HepG2 (cell line): Measurements from ENCODE around the gene NEK8. TPM values are rescaled to one million over a fixed set of nuclear protein-coding genes. Genes with fewer than 3 reads are reported as not detected.

Source experiments
- ARHGAP35 ChIP-seq: sonication (generic); formaldehyde crosslinking; IDR thresholded peaks from 2 replicates; pipeline ENCODE4 v1.9.0; 2022; ENCODE audit warnings: mild to moderate bottlenecking, inconsistent platforms, moderate library complexity, missing genetic modification reagents, borderline replicate concordance
- BRD4 ChIP-seq: sonication (generic); formaldehyde crosslinking; IDR thresholded peaks from 2 replicates; pipeline ENCODE4 v1.4.0; 2020; ENCODE audit warnings: missing genetic modification reagents
- ETV5 ChIP-seq: IDR thresholded peaks from 2 replicates; pipeline ENCODE4 v1.6.1; 2018; ENCODE audit warnings: missing biosample characterization, missing genetic modification reagents, inconsistent platforms, borderline replicate concordance
- GATAD1 ChIP-seq: IDR thresholded peaks from 2 replicates; pipeline ENCODE4 v1.6.1; 2016; ENCODE audit warnings: missing genetic modification reagents, missing compliant biosample characterization
- HOXD1 ChIP-seq: sonication (generic); formaldehyde crosslinking; IDR thresholded peaks from 2 replicates; pipeline ENCODE4 v1.5.0; 2020; ENCODE audit warnings: missing genetic modification reagents
- IRF2 ChIP-seq: IDR thresholded peaks from 2 replicates; pipeline ENCODE4 v1.6.1; 2018; ENCODE audit warnings: missing genetic modification reagents, missing compliant biosample characterization
- MXD3 ChIP-seq: IDR thresholded peaks from 2 replicates; pipeline ENCODE4 v1.6.1; 2016; ENCODE audit warnings: mild to moderate bottlenecking, missing biosample characterization, missing genetic modification reagents
- NFE2L1 ChIP-seq: sonication (generic); formaldehyde crosslinking; IDR thresholded peaks from 2 replicates; pipeline ENCODE4 v1.4.0; 2020; ENCODE audit warnings: missing genetic modification reagents, mild to moderate bottlenecking, borderline replicate concordance
- ONECUT2 ChIP-seq: sonication (generic); formaldehyde crosslinking; IDR thresholded peaks from 2 replicates; pipeline ENCODE4 v1.4.0; 2020; ENCODE audit warnings: missing genetic modification reagents
- SRSF1 ChIP-seq: fragments of 200-400 bp; formaldehyde crosslinking; optimal IDR thresholded peaks from 2 replicates; pipeline ENCODE3; 2017; ENCODE audit warnings: mild to moderate bottlenecking, low read depth, low read length, moderate library complexity
- TSC22D2 ChIP-seq: sonication (generic); formaldehyde crosslinking; IDR thresholded peaks from 2 replicates; pipeline ENCODE4 v1.5.1; 2020; ENCODE audit warnings: missing genetic modification reagents, mild to moderate bottlenecking, borderline replicate concordance
- ZFP90 ChIP-seq: sonication (generic); formaldehyde crosslinking; IDR thresholded peaks from 2 replicates; pipeline ENCODE4 v1.8.0; 2022; ENCODE audit warnings: missing genetic modification reagents, mild to moderate bottlenecking, inconsistent platforms, borderline replicate concordance
- ZFYVE20 ChIP-seq: sonication (generic); formaldehyde crosslinking; IDR thresholded peaks from 2 replicates; pipeline ENCODE4 v1.8.0; 2023; ENCODE audit warnings: low read depth, mild to moderate bottlenecking, moderate library complexity, missing genetic modification reagents, borderline replicate concordance
- ZNF101 ChIP-seq: sonication (generic); formaldehyde crosslinking; IDR thresholded peaks from 2 replicates; pipeline ENCODE4 v1.4.0; 2020; ENCODE audit warnings: mild to moderate bottlenecking, low read depth, missing genetic modification reagents, borderline replicate concordance
- ZNF207 ChIP-seq: fragments of 450-650 bp; IDR thresholded peaks from 2 replicates; pipeline ENCODE4 v1.6.1; 2016; ENCODE audit warnings: antibody characterized with exemption, borderline replicate concordance
- ZNF251 ChIP-seq: sonication (generic); formaldehyde crosslinking; IDR thresholded peaks from 2 replicates; pipeline ENCODE4 v1.9.0; 2021; ENCODE audit warnings: mild to moderate bottlenecking, missing genetic modification reagents
- ZNF552 ChIP-seq: sonication (generic); formaldehyde crosslinking; IDR thresholded peaks from 2 replicates; pipeline ENCODE4 v1.9.0; 2022; ENCODE audit warnings: missing genetic modification reagents, mild to moderate bottlenecking, borderline replicate concordance
- ZNF83 ChIP-seq: sonication (generic); formaldehyde crosslinking; IDR thresholded peaks from 2 replicates; pipeline ENCODE4 v1.4.0; 2020; ENCODE audit warnings: missing genetic modification reagents, mild to moderate bottlenecking, borderline replicate concordance
- polyA plus RNA-seq, 8 experiments: library from polyadenylated mRNA; depleted of rRNA in 3 of 8; stranded (reverse) in 7 of 8; unstranded in 1 of 8; fragments of >200 nt; fragmentation: Illumina TruSeq in 4 of 8; extraction: Trizol in 4 of 8; gene quantifications; 2 replicates each; pipeline versions ENCODE4 v1.2.1 to v1.2.3, GENCODE V29; 2011 to 2016; ENCODE audit warnings: low read depth in 4 of 8, missing spikeins in 1 of 8, mixed read lengths in 1 of 8; ENCODE audit not compliant: insufficient read depth in 1 of 8
- total RNA-seq, 5 experiments: library from RNA; depleted of rRNA; stranded (reverse); fragments of >200 nt; fragmentation: Illumina TruSeq; extraction: Trizol; gene quantifications; 2 replicates each; pipeline ENCODE4 v1.2.3, GENCODE V29; 2016; ENCODE audit warnings: low read depth in 1 of 5
- TF ChIP-seq, protein P1 (sequence below), 2 experiments: sonication (generic) in 1 of 2; formaldehyde crosslinking in 1 of 2; IDR thresholded peaks; 2 replicates each; pipeline versions ENCODE4 v1.4.0 to v1.6.1; 2018 to 2020; ENCODE audit warnings: missing genetic modification reagents in 2 of 2, borderline replicate concordance in 1 of 2, low read depth in 1 of 2, mild to moderate bottlenecking in 1 of 2, missing biosample characterization in 1 of 2
- TF ChIP-seq, protein P2 (sequence below): fragments of 450-650 bp; IDR thresholded peaks from 2 replicates; pipeline ENCODE4 v1.6.1; 2017; ENCODE audit warnings: mild to moderate bottlenecking
- TF ChIP-seq, protein P3 (sequence below): sonication (generic); formaldehyde crosslinking; conservative IDR thresholded peaks from 2 replicates; pipeline ENCODE4 v1.5.0; 2020; ENCODE audit warnings: missing genetic modification reagents
- TF ChIP-seq, protein P4 (sequence below): sonication (generic); formaldehyde crosslinking; IDR thresholded peaks from 2 replicates; pipeline ENCODE4 v1.4.0; 2020; ENCODE audit warnings: mild to moderate bottlenecking, missing genetic modification reagents

NEK8 gene
- total and polyA plus RNA-seq, 2 of the 13 experiments (the other 11 are each of a cell fraction or from before 2014, with no cell fraction given), result 5.8 to 13.5 TPM

DNA sequence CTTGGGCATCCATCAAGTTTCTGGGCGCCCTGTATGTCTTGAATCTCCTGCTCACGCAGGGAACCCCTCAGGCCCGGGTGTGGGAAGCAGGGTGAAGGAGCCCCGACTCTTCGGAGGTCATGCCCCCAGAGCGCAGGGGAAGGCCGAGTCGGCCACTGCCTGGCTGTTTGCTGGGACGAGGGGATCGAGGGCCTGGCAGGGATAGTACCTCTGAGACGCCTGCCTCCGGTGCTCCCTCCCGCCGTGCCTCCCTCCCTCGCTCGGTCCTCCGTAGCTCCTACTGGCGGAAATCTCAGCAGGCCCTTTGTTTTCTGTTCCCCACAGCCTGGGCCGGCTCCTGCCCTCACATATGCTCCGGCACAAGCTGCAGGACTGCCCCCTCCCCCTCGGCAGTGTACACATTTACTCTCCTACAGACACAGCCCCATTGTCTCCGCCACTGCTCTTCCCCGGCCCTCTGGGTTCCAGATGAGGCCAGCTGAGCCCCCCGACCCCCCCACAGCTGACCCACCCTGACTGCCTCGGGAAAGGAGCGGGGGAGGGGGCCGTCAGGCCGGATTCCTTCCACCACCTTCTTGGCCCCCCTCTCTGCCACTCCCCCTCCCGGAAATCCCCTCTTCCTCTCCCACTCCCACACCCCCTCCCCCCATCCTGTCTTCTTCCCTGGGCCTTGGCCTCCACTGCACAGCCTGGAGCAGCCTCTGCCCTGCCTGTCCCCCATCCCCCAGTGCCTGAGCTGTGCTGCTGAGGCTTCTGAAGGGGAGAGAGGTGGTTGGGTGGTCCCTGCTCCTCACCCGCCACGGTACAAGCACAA is 16.6 kb downstream of the NEK8 start (continued):
- TF ChIP-seq ZNF251 (CRISPR knock-in tag) (no peak), GATAD1 (CRISPR knock-in tag) (peak; percentile 58), ZNF83 (CRISPR knock-in tag) (0 out of 2 replicates have a peak, but pooled peaks have one; percentile 1), BRD4 (CRISPR knock-in tag) (0 out of 2 replicates have a peak, but pooled peaks have one; percentile 47), ZFYVE20 (CRISPR knock-in tag) (no peak), ZNF207 (no peak), ZNF552 (peak; percentile 45; the same call in 1 of the 2 replicates), ARHGAP35 (CRISPR knock-in tag) (no peak), ONECUT2 (no peak), NFE2L1 (CRISPR knock-in tag) (no peak), ETV5 (peak; percentile 52; the same call in 1 of the 2 replicates), IRF2 (CRISPR knock-in tag) (peak; percentile 21; the same call in 1 of the 2 replicates), MXD3 (CRISPR knock-in tag) (no peak), HOXD1 (no peak), SRSF1 (peak; percentile 83), ZNF101 (CRISPR knock-in tag) (no peak), ZFP90 (CRISPR knock-in tag) (no peak; the same call in 1 of the 2 replicates), TSC22D2 (CRISPR knock-in tag) (no peak)
- TF ChIP-seq, protein P1, sequence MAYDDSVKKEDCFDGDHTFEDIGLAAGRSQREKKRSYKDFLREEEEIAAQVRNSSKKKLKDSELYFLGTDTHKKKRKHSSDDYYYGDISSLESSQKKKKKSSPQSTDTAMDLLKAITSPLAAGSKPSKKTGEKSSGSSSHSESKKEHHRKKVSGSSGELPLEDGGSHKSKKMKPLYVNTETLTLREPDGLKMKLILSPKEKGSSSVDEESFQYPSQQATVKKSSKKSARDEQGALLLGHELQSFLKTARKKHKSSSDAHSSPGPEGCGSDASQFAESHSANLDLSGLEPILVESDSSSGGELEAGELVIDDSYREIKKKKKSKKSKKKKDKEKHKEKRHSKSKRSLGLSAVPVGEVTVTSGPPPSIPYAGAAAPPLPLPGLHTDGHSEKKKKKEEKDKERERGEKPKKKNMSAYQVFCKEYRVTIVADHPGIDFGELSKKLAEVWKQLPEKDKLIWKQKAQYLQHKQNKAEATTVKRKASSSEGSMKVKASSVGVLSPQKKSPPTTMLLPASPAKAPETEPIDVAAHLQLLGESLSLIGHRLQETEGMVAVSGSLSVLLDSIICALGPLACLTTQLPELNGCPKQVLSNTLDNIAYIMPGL (CRISPR knock-in tag; IDR thresholded peaks at IDR 0.05; ENCODE audit: borderline replicate concordance in 1 of 2, low read depth in 1 of 2), result peak; percentile 65 to 70
- TF ChIP-seq, protein P2, sequence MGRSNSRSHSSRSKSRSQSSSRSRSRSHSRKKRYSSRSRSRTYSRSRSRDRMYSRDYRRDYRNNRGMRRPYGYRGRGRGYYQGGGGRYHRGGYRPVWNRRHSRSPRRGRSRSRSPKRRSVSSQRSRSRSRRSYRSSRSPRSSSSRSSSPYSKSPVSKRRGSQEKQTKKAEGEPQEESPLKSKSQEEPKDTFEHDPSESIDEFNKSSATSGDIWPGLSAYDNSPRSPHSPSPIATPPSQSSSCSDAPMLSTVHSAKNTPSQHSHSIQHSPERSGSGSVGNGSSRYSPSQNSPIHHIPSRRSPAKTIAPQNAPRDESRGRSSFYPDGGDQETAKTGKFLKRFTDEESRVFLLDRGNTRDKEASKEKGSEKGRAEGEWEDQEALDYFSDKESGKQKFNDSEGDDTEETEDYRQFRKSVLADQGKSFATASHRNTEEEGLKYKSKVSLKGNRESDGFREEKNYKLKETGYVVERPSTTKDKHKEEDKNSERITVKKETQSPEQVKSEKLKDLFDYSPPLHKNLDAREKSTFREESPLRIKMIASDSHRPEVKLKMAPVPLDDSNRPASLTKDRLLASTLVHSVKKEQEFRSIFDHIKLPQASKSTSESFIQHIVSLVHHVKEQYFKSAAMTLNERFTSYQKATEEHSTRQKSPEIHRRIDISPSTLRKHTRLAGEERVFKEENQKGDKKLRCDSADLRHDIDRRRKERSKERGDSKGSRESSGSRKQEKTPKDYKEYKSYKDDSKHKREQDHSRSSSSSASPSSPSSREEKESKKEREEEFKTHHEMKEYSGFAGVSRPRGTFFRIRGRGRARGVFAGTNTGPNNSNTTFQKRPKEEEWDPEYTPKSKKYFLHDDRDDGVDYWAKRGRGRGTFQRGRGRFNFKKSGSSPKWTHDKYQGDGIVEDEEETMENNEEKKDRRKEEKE, result no peak
- TF ChIP-seq, protein P3, sequence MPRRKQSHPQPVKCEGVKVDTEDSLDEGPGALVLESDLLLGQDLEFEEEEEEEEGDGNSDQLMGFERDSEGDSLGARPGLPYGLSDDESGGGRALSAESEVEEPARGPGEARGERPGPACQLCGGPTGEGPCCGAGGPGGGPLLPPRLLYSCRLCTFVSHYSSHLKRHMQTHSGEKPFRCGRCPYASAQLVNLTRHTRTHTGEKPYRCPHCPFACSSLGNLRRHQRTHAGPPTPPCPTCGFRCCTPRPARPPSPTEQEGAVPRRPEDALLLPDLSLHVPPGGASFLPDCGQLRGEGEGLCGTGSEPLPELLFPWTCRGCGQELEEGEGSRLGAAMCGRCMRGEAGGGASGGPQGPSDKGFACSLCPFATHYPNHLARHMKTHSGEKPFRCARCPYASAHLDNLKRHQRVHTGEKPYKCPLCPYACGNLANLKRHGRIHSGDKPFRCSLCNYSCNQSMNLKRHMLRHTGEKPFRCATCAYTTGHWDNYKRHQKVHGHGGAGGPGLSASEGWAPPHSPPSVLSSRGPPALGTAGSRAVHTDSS (CRISPR knock-in tag), result no peak
- TF ChIP-seq, protein P4, sequence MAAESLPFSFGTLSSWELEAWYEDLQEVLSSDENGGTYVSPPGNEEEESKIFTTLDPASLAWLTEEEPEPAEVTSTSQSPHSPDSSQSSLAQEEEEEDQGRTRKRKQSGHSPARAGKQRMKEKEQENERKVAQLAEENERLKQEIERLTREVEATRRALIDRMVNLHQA, result no peak
